ENCODE data around the gene PLSCR3.
"Not testable (repeated sequence)": the region's sequence is repeated elsewhere in the genome, so short reads cannot be mapped to it uniquely, and the experiment has no call there.

PLSCR3 gene

GRCh38 chr17:7380321-7380720 is 14.0 kb downstream of the PLSCR3 start:
- DNase-seq (ENCODE audit: low read depth): peak; percentile 53

GRCh38 chr17:7379134-7379533 is 15.2 kb downstream of the PLSCR3 start:
- no peak for DNase-seq (ENCODE audit: low read depth)

GRCh38 chr17:7374353-7374752 is 20.0 kb downstream of the PLSCR3 start:
- DNase-seq (ENCODE audit: low read depth): no peak

- no peak for DNase-seq (ENCODE audit: low read depth)
Measured at GRCh38 chr17:7370853-7371252, 23.5 kb downstream of the PLSCR3 start.

- DNase-seq (ENCODE audit: low read depth): no peak
Measured at GRCh38 chr17:7369825-7370224, 24.5 kb downstream of the PLSCR3 start.

GRCh38 chr17:7368599-7368994 is 25.7 kb downstream of the PLSCR3 start:
- DNase-seq (ENCODE audit: low read depth): not testable (repeated sequence)

GRCh38 chr17:7367918-7368598 is 26.3 kb downstream of the PLSCR3 start:
- DNase-seq (ENCODE audit: low read depth): no peak

GRCh38 chr17:7367083-7367482 is 27.2 kb downstream of the PLSCR3 start:
- DNase-seq (ENCODE audit: low read depth): no peak

- not testable (repeated sequence) for DNase-seq (ENCODE audit: low read depth)
Measured at GRCh38 chr17:7365963-7366362, 28.4 kb downstream of the PLSCR3 start.

- DNase-seq (ENCODE audit: low read depth): no peak
Measured at GRCh38 chr17:7363311-7363710, 31.0 kb downstream of the PLSCR3 start.

- no peak for DNase-seq (ENCODE audit: low read depth)
Measured at GRCh38 chr17:7361906-7362305, 32.4 kb downstream of the PLSCR3 start.

GRCh38 chr17:7357381-7357780 is 36.9 kb downstream of the PLSCR3 start:
- no peak for DNase-seq (ENCODE audit: low read depth)

- DNase-seq (ENCODE audit: low read depth): no peak
Measured at GRCh38 chr17:7356756-7357155, 37.6 kb downstream of the PLSCR3 start.

GRCh38 chr17:7356072-7356549 is 38.2 kb downstream of the PLSCR3 start:
- DNase-seq (ENCODE audit: low read depth): no peak

GRCh38 chr17:7355573-7355972 is 38.8 kb downstream of the PLSCR3 start:
- DNase-seq (ENCODE audit: low read depth): no peak

- DNase-seq (ENCODE audit: low read depth): no peak
Measured at GRCh38 chr17:7355053-7355452, 39.3 kb downstream of the PLSCR3 start, which contains the start of gene TMEM95. Gene TMEM95 (plus strand): TSS chr17:7355156. CDS start chr17:7355205, 49 bp downstream.

GRCh38 chr17:7354262-7354843 is 40.0 kb downstream of the PLSCR3 start:
- no peak for DNase-seq (ENCODE audit: low read depth)

- no peak for DNase-seq (ENCODE audit: low read depth)
Measured at GRCh38 chr17:7352910-7353635, 41.3 kb downstream of the PLSCR3 start.

GRCh38 chr17:7352503-7352889 is 41.8 kb downstream of the PLSCR3 start:
- no peak for DNase-seq (ENCODE audit: low read depth)

GRCh38 chr17:7351665-7352502 is 42.4 kb downstream of the PLSCR3 start, which contains the start of gene KCTD11:
Gene KCTD11 (plus strand): TSS chr17:7352162.
- peak; percentile 72 for DNase-seq (ENCODE audit: low read depth)

- DNase-seq (ENCODE audit: low read depth): no peak
Measured at GRCh38 chr17:7348478-7349242, 45.7 kb downstream of the PLSCR3 start.

Data from fibroblast of the conjunctiva (primary cell).